Neural crest cell (in vitro differentiated cells): ENCODE measurements around the gene LDLRAD3. TPM values are rescaled to one million over a fixed set of nuclear protein-coding genes. Genes with fewer than 3 reads are reported as not detected.
"Not testable (repeated sequence)": the region's sequence is repeated elsewhere in the genome, so short reads cannot be mapped to it uniquely, and the experiment has no call there.

Source experiments
- DNase-seq: peaks from one replicate; pipeline ENCODE4 v3.0.0; 2021; ENCODE audit warnings: low read depth, mixed read lengths, low spot score
- H3K27ac Mint-ChIP-seq: one replicate; pipeline ENCODE4 v1.8.0; 2021; ENCODE audit warnings: mild to moderate bottlenecking, mixed read lengths; ENCODE audit not compliant: unreplicated experiment
- H3K27me3 Mint-ChIP-seq: 2 replicates; pipeline ENCODE4 v1.8.0; 2021; ENCODE audit warnings: low read depth, mild to moderate bottlenecking, mixed read lengths
- H3K36me3 Mint-ChIP-seq: 2 replicates; pipeline ENCODE4 v1.8.0; 2021; ENCODE audit warnings: low read depth, mild to moderate bottlenecking, mixed read lengths
- H3K4me1 Mint-ChIP-seq: 2 replicates; pipeline ENCODE4 v1.8.0; 2021; ENCODE audit warnings: mixed read lengths
- H3K4me3 Mint-ChIP-seq: one replicate; pipeline ENCODE4 v1.8.0; 2021; ENCODE audit warnings: mild to moderate bottlenecking, mixed read lengths
- H3K9me3 Mint-ChIP-seq: 2 replicates; pipeline ENCODE4 v1.8.0; 2021; ENCODE audit warnings: mixed read lengths
- total RNA-seq: library from RNA; stranded (reverse); gene quantifications from 2 replicates; pipeline ENCODE4 v1.2.1, GENCODE V29; 2021
- TF ChIP-seq, protein P1 (sequence below): fragments of 200-600 bp; sonication (generic); conservative IDR thresholded peaks from 2 replicates; pipeline ENCODE4 v1.5.0; 2021; ENCODE audit warnings: antibody characterized with exemption, mild to moderate bottlenecking

Gene LDLRAD3
- total RNA-seq, 1 donor from 2014 or later: 30.1 TPM

GRCh38 chr11:35906681-35907080, 37.2 kb upstream of the LDLRAD3 start:
- peaks cover 12% of the 10 kb centered on the region for H3K9me3 Mint-ChIP-seq
- H3K27me3 Mint-ChIP-seq: no peaks in the 10 kb centered on the region
- no peak overlapping the region for H3K27ac Mint-ChIP-seq
- H3K4me1 Mint-ChIP-seq: peaks cover 30% of the 10 kb centered on the region
- H3K36me3 Mint-ChIP-seq: peaks cover 12% of the 10 kb centered on the region
- TF ChIP-seq, protein P1, sequence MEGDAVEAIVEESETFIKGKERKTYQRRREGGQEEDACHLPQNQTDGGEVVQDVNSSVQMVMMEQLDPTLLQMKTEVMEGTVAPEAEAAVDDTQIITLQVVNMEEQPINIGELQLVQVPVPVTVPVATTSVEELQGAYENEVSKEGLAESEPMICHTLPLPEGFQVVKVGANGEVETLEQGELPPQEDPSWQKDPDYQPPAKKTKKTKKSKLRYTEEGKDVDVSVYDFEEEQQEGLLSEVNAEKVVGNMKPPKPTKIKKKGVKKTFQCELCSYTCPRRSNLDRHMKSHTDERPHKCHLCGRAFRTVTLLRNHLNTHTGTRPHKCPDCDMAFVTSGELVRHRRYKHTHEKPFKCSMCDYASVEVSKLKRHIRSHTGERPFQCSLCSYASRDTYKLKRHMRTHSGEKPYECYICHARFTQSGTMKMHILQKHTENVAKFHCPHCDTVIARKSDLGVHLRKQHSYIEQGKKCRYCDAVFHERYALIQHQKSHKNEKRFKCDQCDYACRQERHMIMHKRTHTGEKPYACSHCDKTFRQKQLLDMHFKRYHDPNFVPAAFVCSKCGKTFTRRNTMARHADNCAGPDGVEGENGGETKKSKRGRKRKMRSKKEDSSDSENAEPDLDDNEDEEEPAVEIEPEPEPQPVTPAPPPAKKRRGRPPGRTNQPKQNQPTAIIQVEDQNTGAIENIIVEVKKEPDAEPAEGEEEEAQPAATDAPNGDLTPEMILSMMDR: no peak
- H3K4me3 Mint-ChIP-seq: no peak overlapping the region
- DNase-seq: no peak

DNA sequence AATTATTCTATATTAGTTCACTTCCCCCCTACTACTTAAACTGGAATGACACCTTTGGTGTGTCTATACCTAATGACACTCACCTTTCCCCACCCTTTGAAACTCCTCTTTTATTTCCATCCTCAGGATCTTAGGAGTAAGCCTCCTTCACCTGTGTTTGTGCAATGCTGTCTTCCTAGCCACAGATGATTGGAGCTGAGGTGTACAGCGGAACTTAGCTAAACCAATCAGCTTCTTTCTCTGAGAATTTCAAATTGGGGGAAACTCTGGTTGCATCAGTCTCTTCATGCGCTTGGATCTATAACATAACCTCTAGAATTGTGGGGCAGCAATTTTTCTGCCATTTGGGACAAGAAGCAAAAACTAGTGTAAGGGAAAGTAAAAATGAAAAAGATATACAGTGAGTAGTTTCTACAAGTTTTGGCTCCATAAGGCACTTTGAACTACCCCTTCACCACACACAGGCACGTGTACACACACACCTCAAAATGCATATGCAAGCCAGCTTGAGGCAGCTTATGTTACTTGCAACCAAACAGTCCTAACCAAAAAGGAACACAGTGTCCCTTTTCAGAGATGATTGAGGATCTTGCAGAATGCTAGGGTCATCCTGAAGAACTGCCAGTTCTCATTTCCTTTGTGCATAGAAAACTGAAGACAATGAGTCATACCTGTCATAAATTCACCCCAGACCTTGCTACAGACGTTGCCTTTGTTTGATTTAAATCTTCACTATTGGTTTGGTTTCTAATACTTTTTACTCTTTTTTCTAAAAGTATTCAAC, 36.0 kb upstream of the LDLRAD3 start:
- Mint-ChIP-seq H3K9me3 (peaks cover 6% of the 10 kb centered on the region), H3K36me3 (peaks cover 6% of the 10 kb centered on the region), H3K4me1 (peaks cover 31% of the 10 kb centered on the region), H3K27me3 (no peaks in the 10 kb centered on the region), H3K27ac (no peak overlapping the region), H3K4me3 (no peak overlapping the region)
- no peak for DNase-seq
- TF ChIP-seq, protein P1: no peak

- not testable (repeated sequence) for H3K27ac Mint-ChIP-seq, H3K9me3 Mint-ChIP-seq, H3K36me3 Mint-ChIP-seq, H3K27me3 Mint-ChIP-seq, DNase-seq, H3K4me3 Mint-ChIP-seq
- H3K4me1 Mint-ChIP-seq: peaks cover 31% of the 10 kb centered on the region
Measured at GRCh38 chr11:35908432-35908771, 35.5 kb upstream of the LDLRAD3 start.

DNA sequence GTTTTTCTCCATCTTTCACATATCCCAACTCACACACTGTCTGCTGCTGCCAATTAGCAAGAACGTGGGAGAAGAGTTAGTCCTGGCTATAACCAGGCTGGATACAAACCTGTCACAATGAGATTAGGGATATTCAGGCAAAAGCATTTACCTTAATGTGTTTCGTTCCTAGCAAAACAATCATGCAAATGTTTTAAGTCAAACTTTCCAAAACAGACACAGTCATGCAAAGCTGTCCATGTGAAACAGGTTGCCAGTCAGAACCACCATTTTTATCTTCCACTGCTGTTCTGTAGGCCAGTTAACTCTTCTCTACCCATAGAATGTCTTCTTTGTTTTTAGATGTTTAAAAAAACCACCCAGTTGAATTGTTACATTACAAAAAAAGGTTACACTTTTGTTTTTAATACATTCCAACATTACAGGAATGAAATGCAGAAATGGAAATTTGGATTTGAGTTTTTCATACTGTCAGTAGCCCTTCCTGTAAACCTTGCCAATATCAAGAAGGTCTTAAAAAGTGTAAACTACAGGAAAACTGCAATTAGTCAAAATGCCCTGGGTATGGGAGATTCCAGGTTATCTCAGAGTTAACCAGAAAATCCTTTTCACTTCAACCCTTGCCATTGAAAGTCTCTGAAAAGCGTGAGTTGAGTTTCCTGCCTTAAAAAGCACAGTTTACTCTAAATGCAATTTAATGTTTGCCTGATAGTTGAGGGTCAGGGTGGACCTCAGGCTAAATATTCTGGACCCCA, 34.2 kb upstream of the LDLRAD3 start:
- TF ChIP-seq, protein P1: no peak
- Mint-ChIP-seq H3K4me1 (peaks cover 31% of the 10 kb centered on the region), H3K9me3 (no peaks in the 10 kb centered on the region), H3K27me3 (no peaks in the 10 kb centered on the region), H3K27ac (no peak overlapping the region), H3K36me3 (no peaks in the 10 kb centered on the region), H3K4me3 (no peak overlapping the region)
- DNase-seq: no peak

DNA sequence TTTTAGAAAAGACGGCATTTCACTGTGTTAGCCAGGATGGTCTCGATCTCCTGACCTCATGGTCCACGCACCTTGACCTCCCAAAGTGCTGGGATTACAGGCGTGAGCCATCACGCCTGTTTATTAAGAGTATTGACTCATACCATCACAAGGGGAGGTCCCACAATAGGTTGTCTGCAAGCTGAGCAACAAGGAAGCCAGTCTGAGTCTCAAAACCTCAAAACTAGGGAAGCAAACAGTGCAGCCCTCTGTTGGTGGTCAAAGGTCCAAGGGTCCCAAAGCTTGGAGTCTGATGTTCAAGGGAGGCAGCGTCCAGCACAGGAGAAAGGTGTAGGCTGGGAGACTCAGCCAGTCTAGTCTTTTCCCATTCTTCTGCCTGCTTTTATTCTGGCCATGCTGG, 32.8 kb upstream of the LDLRAD3 start:
- DNase-seq: no peak
- Mint-ChIP-seq H3K27me3 (no peaks in the 10 kb centered on the region), H3K4me1 (peaks cover 20% of the 10 kb centered on the region), H3K27ac (no peak overlapping the region), H3K4me3 (no peak overlapping the region), H3K9me3 (no peaks in the 10 kb centered on the region), H3K36me3 (no peaks in the 10 kb centered on the region)
- TF ChIP-seq, protein P1: no peak

GRCh38 chr11:35911616-35912165, 32.2 kb upstream of the LDLRAD3 start:
- TF ChIP-seq, protein P1: no peak
- H3K4me3 Mint-ChIP-seq: no peak overlapping the region
- no peaks in the 10 kb centered on the region for H3K9me3 Mint-ChIP-seq
- H3K27me3 Mint-ChIP-seq: no peaks in the 10 kb centered on the region
- DNase-seq: no peak
- H3K27ac Mint-ChIP-seq: no peak overlapping the region
- no peaks in the 10 kb centered on the region for H3K36me3 Mint-ChIP-seq
- peaks cover 14% of the 10 kb centered on the region for H3K4me1 Mint-ChIP-seq

DNA sequence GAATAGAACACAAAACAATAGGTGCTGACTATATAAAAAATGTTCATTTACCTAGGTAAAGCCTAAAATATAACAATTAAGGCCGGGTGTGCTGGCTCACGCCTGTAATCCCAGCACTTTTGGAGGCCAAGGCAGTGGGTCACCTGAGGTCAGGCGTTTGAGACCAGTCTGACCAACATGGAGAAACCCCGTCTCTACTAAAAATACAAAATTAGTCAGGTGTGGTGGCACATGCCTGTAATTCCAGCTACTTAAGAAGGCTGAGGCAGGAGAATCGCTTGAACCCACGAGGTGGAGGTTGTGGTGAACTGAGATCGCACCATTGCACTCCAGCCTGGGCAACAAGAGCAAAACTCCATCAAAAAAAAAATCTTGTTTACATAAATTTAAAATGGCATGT, 31.4 kb upstream of the LDLRAD3 start:
- not testable (repeated sequence) for H3K4me3 Mint-ChIP-seq, H3K27me3 Mint-ChIP-seq, DNase-seq, H3K9me3 Mint-ChIP-seq, H3K27ac Mint-ChIP-seq, H3K36me3 Mint-ChIP-seq
- H3K4me1 Mint-ChIP-seq: peaks cover 14% of the 10 kb centered on the region
